Measurements from ENCODE around the gene KIF2C. TPM values are rescaled to one million over a fixed set of nuclear protein-coding genes. Genes with fewer than 3 reads are reported as not detected.
"Not testable (repeated sequence)": the region's sequence is repeated elsewhere in the genome, so short reads cannot be mapped to it uniquely, and the experiment has no call there.

KIF2C gene
- total RNA-seq, 5 donors from 2014 or later (not counting 1 experiment from before 2014, with no cell fraction given) = 0.68 to 1.6 (median 1.1) TPM

GRCh38 chr1:44743211-44743610, 3.6 kb downstream of the KIF2C start:
- WGBS (ENCODE audit: insufficient coverage) = no CpG with 5 or more reads among the region's 1 CpG
- H3K4me1 Mint-ChIP-seq = peaks cover 18 to 23% (median 22%) of the 10 kb centered on the region in 3 donors
- no peaks in the 10 kb centered on the region for H3K9me3 Mint-ChIP-seq
- DNase-seq (no peak), ATAC-seq (replicated peaks in 1 of 4) (no peak)
- ChIA-PET CTCF (interaction anchor here (0.7 to 1.2 kb wide), 4 partner anchors 12 to 1605 kb away, joined by 3 to 4 read pairs (median 3); no protein-coding TSS in a partner anchor), POLR2A (interaction anchor here in 1 of 2 donors (0.8 kb wide), 1 partner anchor 14 kb away, joined by 4 read pairs; no protein-coding TSS in a partner anchor)
- Histone ChIP-seq H3K27ac (ENCODE audit: low read length) (no peak overlapping the region), H3K4me3 (ENCODE audit: control insufficient read depth in 1 of 2, extremely low read depth in 1 of 2, low read length in 1 of 2) (no peak overlapping the region), H3K9me3 (no peaks in the 10 kb centered on the region), H3K27me3 (replicated peaks in 1 of 2; ENCODE audit: control insufficient read depth in 2 of 2, extremely low read depth in 1 of 2, insufficient read depth in 2 of 2, low read length in 1 of 2) (peaks cover 0 to 6% of the 10 kb centered on the region in 2 experiments), H3K4me1 (ENCODE audit: control insufficient read depth in 1 of 2, extremely low read depth in 1 of 2, insufficient read depth in 2 of 2, low read length in 2 of 2) (peaks cover 5 to 16% of the 10 kb centered on the region in 2 experiments), H3K36me3 (ENCODE audit: control insufficient read depth in 2 of 2, extremely low read depth in 1 of 2, insufficient read depth in 1 of 2, low read length in 1 of 2) (no peaks in the 10 kb centered on the region)
- H3K4me3 Mint-ChIP-seq = no peak overlapping the region
- no peaks in the 10 kb centered on the region for H3K27me3 Mint-ChIP-seq
- no peak overlapping the region for H3K27ac Mint-ChIP-seq
- H3K36me3 Mint-ChIP-seq = no peaks in the 10 kb centered on the region

- Mint-ChIP-seq H3K4me3 (no peak overlapping the region), H3K27ac (no peak overlapping the region), H3K4me1 (peaks cover 0 to 6% (median 5%) of the 10 kb centered on the region in 3 donors), H3K36me3 (no peaks in the 10 kb centered on the region), H3K27me3 (no peaks in the 10 kb centered on the region), H3K9me3 (no peaks in the 10 kb centered on the region)
- no peak for ATAC-seq (replicated peaks in 1 of 4)
- no peak overlapping the region for H3K4me3 ChIP-seq (ENCODE audit: control insufficient read depth in 1 of 2, extremely low read depth in 1 of 2, low read length in 1 of 2)
- DNase-seq = no peak
- no peaks in the 10 kb centered on the region for H3K9me3 ChIP-seq
- CTCF ChIA-PET = interaction anchor here (0.5 to 1.0 kb wide), 4 partner anchors 19 to 1825 kb away, joined by 3 to 5 read pairs (median 4); no protein-coding TSS in a partner anchor
- POLR2A ChIA-PET = interaction anchor here (0.6 to 0.7 kb wide), 2 partner anchors 26 to 742 kb away, joined by 3 to 6 read pairs; no protein-coding TSS in a partner anchor
- H3K4me1 ChIP-seq (ENCODE audit: control insufficient read depth in 1 of 2, extremely low read depth in 1 of 2, insufficient read depth in 2 of 2, low read length in 2 of 2) = peaks cover 0 to 4% of the 10 kb centered on the region in 2 experiments
- 92% methylated on average over 2 of the region's 3 CpGs for WGBS (ENCODE audit: insufficient coverage)
- H3K27ac ChIP-seq (ENCODE audit: low read length) = no peak overlapping the region
- H3K36me3 ChIP-seq (ENCODE audit: control insufficient read depth in 2 of 2, extremely low read depth in 1 of 2, insufficient read depth in 1 of 2, low read length in 1 of 2) = no peaks in the 10 kb centered on the region
- H3K27me3 ChIP-seq (replicated peaks in 1 of 2; ENCODE audit: control insufficient read depth in 2 of 2, extremely low read depth in 1 of 2, insufficient read depth in 2 of 2, low read length in 1 of 2) = no peaks in the 10 kb centered on the region
Measured at GRCh38 chr1:44747878-44748277, 8.2 kb downstream of the KIF2C start.

- Mint-ChIP-seq H3K36me3 (no peaks in the 10 kb centered on the region), H3K9me3 (no peaks in the 10 kb centered on the region), H3K4me3 (no peak overlapping the region), H3K4me1 (peaks cover 3 to 11% (median 5%) of the 10 kb centered on the region in 3 donors), H3K27me3 (no peaks in the 10 kb centered on the region), H3K27ac (no peak overlapping the region)
- peaks cover 0 to 7% of the 10 kb centered on the region in 2 experiments for H3K4me1 ChIP-seq (ENCODE audit: control insufficient read depth in 1 of 2, extremely low read depth in 1 of 2, insufficient read depth in 2 of 2, low read length in 2 of 2)
- H3K4me3 ChIP-seq (ENCODE audit: control insufficient read depth in 1 of 2, extremely low read depth in 1 of 2, low read length in 1 of 2) = no peak overlapping the region
- H3K27ac ChIP-seq (ENCODE audit: low read length) = no peak overlapping the region
- ChIA-PET POLR2A (interaction anchor here in 1 of 2 donors (0.6 kb wide), 1 partner anchor 56 kb away, joined by 3 read pairs; no protein-coding TSS in a partner anchor), CTCF (no interaction called here)
- DNase-seq (no peak), ATAC-seq (replicated peaks in 1 of 4) (no peak)
- WGBS (ENCODE audit: insufficient coverage) = no CpG with 5 or more reads among the region's 2 CpGs
- no peaks in the 10 kb centered on the region for H3K27me3 ChIP-seq (replicated peaks in 1 of 2; ENCODE audit: control insufficient read depth in 2 of 2, extremely low read depth in 1 of 2, insufficient read depth in 2 of 2, low read length in 1 of 2)
- H3K36me3 ChIP-seq (ENCODE audit: control insufficient read depth in 2 of 2, extremely low read depth in 1 of 2, insufficient read depth in 1 of 2, low read length in 1 of 2) = peaks cover 0 to 3% of the 10 kb centered on the region in 2 donors
- H3K9me3 ChIP-seq = no peaks in the 10 kb centered on the region
Measured at GRCh38 chr1:44757420-44757819, 17.8 kb downstream of the KIF2C start.

- WGBS (ENCODE audit: insufficient coverage) = 99% methylated on average over 11 of the region's 11 CpGs
- peaks cover 0 to 7% of the 10 kb centered on the region in 2 experiments for H3K4me1 ChIP-seq (ENCODE audit: control insufficient read depth in 1 of 2, extremely low read depth in 1 of 2, insufficient read depth in 2 of 2, low read length in 2 of 2)
- ChIA-PET CTCF (interaction anchor here in 1 of 2 donors (0.5 kb wide), 1 partner anchor 38 kb away, joined by 3 read pairs; no protein-coding TSS in a partner anchor), POLR2A (no interaction called here)
- Mint-ChIP-seq H3K9me3 (no peaks in the 10 kb centered on the region), H3K27me3 (no peaks in the 10 kb centered on the region), H3K4me1 (peaks cover 0 to 7% (median 3%) of the 10 kb centered on the region in 3 donors), H3K36me3 (no peaks in the 10 kb centered on the region), H3K27ac (no peak overlapping the region), H3K4me3 (no peak overlapping the region)
- ATAC-seq (replicated peaks in 1 of 4) = no peak
- no peak overlapping the region for H3K4me3 ChIP-seq (ENCODE audit: control insufficient read depth in 1 of 2, extremely low read depth in 1 of 2, low read length in 1 of 2)
- no peak overlapping the region for H3K27ac ChIP-seq (ENCODE audit: low read length)
- no peak for DNase-seq
- H3K27me3 ChIP-seq (replicated peaks in 1 of 2; ENCODE audit: control insufficient read depth in 2 of 2, extremely low read depth in 1 of 2, insufficient read depth in 2 of 2, low read length in 1 of 2) = no peaks in the 10 kb centered on the region
- peaks cover 0 to 7% of the 10 kb centered on the region in 2 donors for H3K36me3 ChIP-seq (ENCODE audit: control insufficient read depth in 2 of 2, extremely low read depth in 1 of 2, insufficient read depth in 1 of 2, low read length in 1 of 2)
- no peaks in the 10 kb centered on the region for H3K9me3 ChIP-seq
Measured at GRCh38 chr1:44759077-44759476, 19.4 kb downstream of the KIF2C start.

- no peak for ATAC-seq (replicated peaks in 1 of 4)
- ChIA-PET CTCF (no interaction called here), POLR2A (interaction anchor here (0.5 to 0.6 kb wide), 2 partner anchors 310 to 543 kb away, joined by 4 to 5 read pairs; no protein-coding TSS in a partner anchor)
- Histone ChIP-seq H3K4me1 (ENCODE audit: control insufficient read depth in 1 of 2, extremely low read depth in 1 of 2, insufficient read depth in 2 of 2, low read length in 2 of 2) (peaks cover 0 to 7% of the 10 kb centered on the region in 2 experiments), H3K27me3 (replicated peaks in 1 of 2; ENCODE audit: control insufficient read depth in 2 of 2, extremely low read depth in 1 of 2, insufficient read depth in 2 of 2, low read length in 1 of 2) (no peaks in the 10 kb centered on the region), H3K4me3 (ENCODE audit: control insufficient read depth in 1 of 2, extremely low read depth in 1 of 2, low read length in 1 of 2) (no peak overlapping the region), H3K9me3 (no peaks in the 10 kb centered on the region), H3K27ac (ENCODE audit: low read length) (no peak overlapping the region), H3K36me3 (ENCODE audit: control insufficient read depth in 2 of 2, extremely low read depth in 1 of 2, insufficient read depth in 1 of 2, low read length in 1 of 2) (peaks cover 0 to 7% of the 10 kb centered on the region in 2 donors)
- no peaks in the 10 kb centered on the region for H3K36me3 Mint-ChIP-seq
- H3K4me1 Mint-ChIP-seq = peaks cover 0 to 7% (median 3%) of the 10 kb centered on the region in 3 donors
- 92% methylated on average over 2 of the region's 3 CpGs for WGBS (ENCODE audit: insufficient coverage)
- no peak overlapping the region for H3K4me3 Mint-ChIP-seq
- no peaks in the 10 kb centered on the region for H3K9me3 Mint-ChIP-seq
- DNase-seq = no peak
- H3K27me3 Mint-ChIP-seq = no peaks in the 10 kb centered on the region
- H3K27ac Mint-ChIP-seq = no peak overlapping the region
Measured at GRCh38 chr1:44760876-44761275, 21.2 kb downstream of the KIF2C start.

GRCh38 chr1:44766421-44766820, 26.8 kb downstream of the KIF2C start:
- not testable (repeated sequence) for ATAC-seq (replicated peaks in 1 of 4); H3K36me3 Mint-ChIP-seq; H3K4me3 Mint-ChIP-seq; DNase-seq; H3K4me3 ChIP-seq (ENCODE audit: control insufficient read depth in 1 of 2, extremely low read depth in 1 of 2, low read length in 1 of 2); H3K4me1 Mint-ChIP-seq; H3K4me1 ChIP-seq (ENCODE audit: control insufficient read depth in 1 of 2, extremely low read depth in 1 of 2, insufficient read depth in 2 of 2, low read length in 2 of 2); H3K9me3 ChIP-seq; H3K27me3 Mint-ChIP-seq; H3K9me3 Mint-ChIP-seq; H3K36me3 ChIP-seq (ENCODE audit: control insufficient read depth in 2 of 2, extremely low read depth in 1 of 2, insufficient read depth in 1 of 2, low read length in 1 of 2); H3K27ac Mint-ChIP-seq; H3K27ac ChIP-seq (ENCODE audit: low read length); H3K27me3 ChIP-seq (replicated peaks in 1 of 2; ENCODE audit: control insufficient read depth in 2 of 2, extremely low read depth in 1 of 2, insufficient read depth in 2 of 2, low read length in 1 of 2)
- ChIA-PET POLR2A (interaction anchor here (0.6 to 0.7 kb wide), 2 partner anchors 9 to 531 kb away, joined by 3 read pairs; partner anchors contain the start of gene RPS8 (in 1 of the 2)), CTCF (interaction anchor here (0.6 to 0.9 kb wide), 2 partner anchors 21 to 38 kb away, joined by 3 read pairs; no protein-coding TSS in a partner anchor)
- 98% methylated on average over 4 of the region's 6 CpGs for WGBS (ENCODE audit: insufficient coverage)
